Left colon (tissue), 2 donors: ENCODE data around the gene NDUFA8. TPM values are rescaled to one million over a fixed set of nuclear protein-coding genes. Genes with fewer than 3 reads are reported as not detected.
"Not testable (repeated sequence)": the region's sequence is repeated elsewhere in the genome, so short reads cannot be mapped to it uniquely, and the experiment has no call there.

ENCODE experiments used
- ATAC-seq: fragments of 200-7000 bp; cut with Tn5 transposase; one replicate; pipeline ENCODE4 v1.9.1; 2020; ENCODE audit warnings: mild to moderate bottlenecking, moderate library complexity
- DNase-seq, 2 donors: peaks; one replicate each; pipeline ENCODE4 v3.0.0-alpha.2; 2020
- intact Hi-C, 2 donors: fragments of 100-400 bp; cut with DNase I in 1 of 2; cut with micrococcal nuclease in 1 of 2; formaldehyde crosslinking; loops; one replicate each; pipeline versions ENCODE4 v1.11.2 to v1.14.0; 2022; cut with DNase I, micrococcal nuclease
- total RNA-seq, 2 donors: library from RNA; stranded (reverse); fragmentation: NEBNext Ultra II Directional; extraction: Animal tissue kit (Norgen Biotek cat#: 25700); gene quantifications; one replicate each; pipeline ENCODE4 v1.2.1, GENCODE V29; 2021
- donor health status: DM: no; HTN: no; CAD: no.
- donor health status: DM: yes; HTN: yes; CAD: no.

The NDUFA8 gene
- total RNA-seq, 2 donors from 2014 or later = 75.3 to 78.9 TPM

GRCh38 chr9:122126331-122127261 is 33.0 kb downstream of the NDUFA8 start:
- DNase-seq = no peak
- no peak for ATAC-seq
- intact Hi-C loops = loop anchor here in 1 of 2 donors (10.0 kb wide), 2 partner anchors 218 to 328 kb away; no protein-coding TSS in a partner anchor

- intact Hi-C loops = loop anchor here (2.0 to 10.0 kb wide), 3 partner anchors 219 to 329 kb away; no protein-coding TSS in a partner anchor
- DNase-seq = no peak
- ATAC-seq = peak; percentile 15
Observed at GRCh38 chr9:122125509-122126330, 33.9 kb downstream of the NDUFA8 start.

GRCh38 chr9:122125158-122125508 is 34.4 kb downstream of the NDUFA8 start:
- intact Hi-C loops = loop anchor here (2.0 to 10.0 kb wide), 3 partner anchors 220 to 330 kb away; no protein-coding TSS in a partner anchor
- peak; percentile 58 to 80 for DNase-seq

GRCh38 chr9:122124528-122124927 is 35.1 kb downstream of the NDUFA8 start:
- DNase-seq = no peak
- intact Hi-C loops = loop anchor here (2.0 to 10.0 kb wide), 4 partner anchors 220 to 330 kb away; no protein-coding TSS in a partner anchor

More at GRCh38 chr9:122125158-122125508, 34.4 kb downstream of the NDUFA8 start:
- peak; percentile 90 for ATAC-seq

GRCh38 chr9:122124048-122124447 is 35.5 kb downstream of the NDUFA8 start:
- intact Hi-C loops = loop anchor here (2.0 to 10.0 kb wide), 4 partner anchors 221 to 331 kb away; no protein-coding TSS in a partner anchor
- ATAC-seq = no peak
- no peak for DNase-seq

More at GRCh38 chr9:122124528-122124927, 35.1 kb downstream of the NDUFA8 start:
- ATAC-seq = no peak

- peak; percentile 68 for ATAC-seq
- intact Hi-C loops = loop anchor here (5.0 to 10.0 kb wide), 3 partner anchors 222 to 332 kb away; no protein-coding TSS in a partner anchor
Observed at GRCh38 chr9:122122903-122123632, 36.5 kb downstream of the NDUFA8 start.

GRCh38 chr9:122122468-122122867 is 37.1 kb downstream of the NDUFA8 start:
- intact Hi-C loops = loop anchor here (5.0 to 10.0 kb wide), 3 partner anchors 222 to 332 kb away; no protein-coding TSS in a partner anchor
- ATAC-seq = no peak
- DNase-seq = no peak

More at GRCh38 chr9:122122903-122123632, 36.5 kb downstream of the NDUFA8 start:
- peak in 1 of 2 donors; percentile 73 for DNase-seq

- no peak for ATAC-seq
Observed at GRCh38 chr9:122121931-122122330, 37.6 kb downstream of the NDUFA8 start.

GRCh38 chr9:122121391-122121790 is 38.2 kb downstream of the NDUFA8 start:
- no peak for ATAC-seq
- DNase-seq = no peak
- intact Hi-C loops = loop anchor here (5.0 to 10.0 kb wide), 3 partner anchors 223 to 333 kb away; no protein-coding TSS in a partner anchor

More at GRCh38 chr9:122121931-122122330, 37.6 kb downstream of the NDUFA8 start:
- intact Hi-C loops = loop anchor here (5.0 to 10.0 kb wide), 3 partner anchors 223 to 333 kb away; no protein-coding TSS in a partner anchor
- DNase-seq = no peak

GRCh38 chr9:122120316-122121071 is 39.1 kb downstream of the NDUFA8 start:
- intact Hi-C loops = loop anchor here (5.0 to 10.0 kb wide), 3 partner anchors 224 to 334 kb away; no protein-coding TSS in a partner anchor
- ATAC-seq (no peak), DNase-seq (no peak)

GRCh38 chr9:122119721-122120120 is 39.9 kb downstream of the NDUFA8 start:
- ATAC-seq (no peak), DNase-seq (no peak)
- intact Hi-C loops = loop anchor here (5.0 to 10.0 kb wide), 3 partner anchors 225 to 335 kb away; no protein-coding TSS in a partner anchor

- intact Hi-C loops = no loop called here
- DNase-seq (no peak), ATAC-seq (no peak)
Observed at GRCh38 chr9:122119166-122119521, 40.4 kb downstream of the NDUFA8 start.

- DNase-seq = no peak
- intact Hi-C loops = no loop called here
Observed at GRCh38 chr9:122118343-122119165, 41.0 kb downstream of the NDUFA8 start.

GRCh38 chr9:122117241-122117640 is 42.3 kb downstream of the NDUFA8 start:
- ATAC-seq, intact Hi-C loops, DNase-seq: not testable (repeated sequence)

More at GRCh38 chr9:122118343-122119165, 41.0 kb downstream of the NDUFA8 start:
- no peak for ATAC-seq

GRCh38 chr9:122116448-122117173 is 43.0 kb downstream of the NDUFA8 start:
- ATAC-seq (no peak), DNase-seq (no peak)
- intact Hi-C loops = no loop called here

- intact Hi-C loops = no loop called here
- DNase-seq = no peak
Observed at GRCh38 chr9:122116040-122116439, 43.5 kb downstream of the NDUFA8 start.

More at GRCh38 chr9:122116040-122116439, 43.5 kb downstream of the NDUFA8 start:
- no peak for ATAC-seq
